ENCODE data around the gene PRDM10. TPM values are rescaled to one million over a fixed set of nuclear protein-coding genes. Genes with fewer than 3 reads are reported as not detected.
A peak's percentile ranks its signal among the peaks of the same experiment; 100 is the strongest.

The PRDM10 gene
- total RNA-seq, 2 donors from 2014 or later = 11.6 to 12.2 TPM

- no peak overlapping the region for H3K4me3 Mint-ChIP-seq
- peaks cover 3% of the 10 kb centered on the region for H3K4me1 Mint-ChIP-seq
- H3K27me3 Mint-ChIP-seq = no peaks in the 10 kb centered on the region
- ATAC-seq (no peak), DNase-seq (no peak)
- peaks cover 9% of the 10 kb centered on the region for H3K36me3 Mint-ChIP-seq (ENCODE audit: low read depth)
- H3K27ac Mint-ChIP-seq = no peak overlapping the region
- no peaks in the 10 kb centered on the region for H3K9me3 ChIP-seq (ENCODE audit: control insufficient read depth, low read length, poor library complexity, severe bottlenecking)
Measured at GRCh38 chr11:129945373-129945772, 57.3 kb downstream of the PRDM10 start.

- H3K4me3 Mint-ChIP-seq = no peak overlapping the region
- no peak overlapping the region for H3K27ac Mint-ChIP-seq
- DNase-seq (no peak), ATAC-seq (no peak)
- H3K36me3 Mint-ChIP-seq (ENCODE audit: low read depth) = peaks cover 9% of the 10 kb centered on the region
- H3K9me3 ChIP-seq (ENCODE audit: control insufficient read depth, low read length, poor library complexity, severe bottlenecking) = no peaks in the 10 kb centered on the region
- H3K27me3 Mint-ChIP-seq = no peaks in the 10 kb centered on the region
- peaks cover 3% of the 10 kb centered on the region for H3K4me1 Mint-ChIP-seq
Measured at GRCh38 chr11:129944696-129945095, 57.9 kb downstream of the PRDM10 start.

- H3K4me3 Mint-ChIP-seq = no peak overlapping the region
- DNase-seq (no peak), ATAC-seq (no peak)
- no peaks in the 10 kb centered on the region for H3K9me3 ChIP-seq (ENCODE audit: control insufficient read depth, low read length, poor library complexity, severe bottlenecking)
- H3K27me3 Mint-ChIP-seq = no peaks in the 10 kb centered on the region
- H3K36me3 Mint-ChIP-seq (ENCODE audit: low read depth) = peaks cover 13% of the 10 kb centered on the region
- H3K27ac Mint-ChIP-seq = no peak overlapping the region
- H3K4me1 Mint-ChIP-seq = peaks cover 5% of the 10 kb centered on the region
Measured at GRCh38 chr11:129943036-129943435, 59.6 kb downstream of the PRDM10 start.

GRCh38 chr11:129939510-129939909 lies 63.1 kb downstream of the PRDM10 start:
- H3K36me3 Mint-ChIP-seq (ENCODE audit: low read depth) = peaks cover 8% of the 10 kb centered on the region

GRCh38 chr11:129938764-129939163 lies 63.9 kb downstream of the PRDM10 start:
- Mint-ChIP-seq H3K4me3 (no peak overlapping the region), H3K36me3 (ENCODE audit: low read depth) (peaks cover 12% of the 10 kb centered on the region), H3K4me1 (peaks cover 7% of the 10 kb centered on the region), H3K27me3 (no peaks in the 10 kb centered on the region), H3K27ac (peak overlapping the region; percentile 10)
- ATAC-seq (no peak), DNase-seq (no peak)
- no peaks in the 10 kb centered on the region for H3K9me3 ChIP-seq (ENCODE audit: control insufficient read depth, low read length, poor library complexity, severe bottlenecking)

More at GRCh38 chr11:129939510-129939909, 63.1 kb downstream of the PRDM10 start:
- Mint-ChIP-seq H3K27ac (no peak overlapping the region), H3K27me3 (no peaks in the 10 kb centered on the region), H3K4me1 (peaks cover 5% of the 10 kb centered on the region), H3K4me3 (no peak overlapping the region)
- DNase-seq (no peak), ATAC-seq (no peak)
- H3K9me3 ChIP-seq (ENCODE audit: control insufficient read depth, low read length, poor library complexity, severe bottlenecking) = no peaks in the 10 kb centered on the region

- Mint-ChIP-seq H3K27me3 (no peaks in the 10 kb centered on the region), H3K27ac (peak overlapping the region; percentile 16), H3K36me3 (ENCODE audit: low read depth) (peaks cover 14% of the 10 kb centered on the region), H3K4me3 (no peak overlapping the region), H3K4me1 (peaks cover 7% of the 10 kb centered on the region)
- ATAC-seq (no peak), DNase-seq (no peak)
- H3K9me3 ChIP-seq (ENCODE audit: control insufficient read depth, low read length, poor library complexity, severe bottlenecking) = no peaks in the 10 kb centered on the region
Measured at GRCh38 chr11:129937592-129938238, 64.9 kb downstream of the PRDM10 start.

GRCh38 chr11:129935723-129936122 lies 66.9 kb downstream of the PRDM10 start:
- H3K9me3 ChIP-seq (ENCODE audit: control insufficient read depth, low read length, poor library complexity, severe bottlenecking) = no peaks in the 10 kb centered on the region
- H3K27ac Mint-ChIP-seq = peak overlapping the region; percentile 41
- H3K27me3 Mint-ChIP-seq = no peaks in the 10 kb centered on the region
- no peak for DNase-seq
- no peak for ATAC-seq
- peaks cover 7% of the 10 kb centered on the region for H3K4me1 Mint-ChIP-seq
- H3K4me3 Mint-ChIP-seq = no peak overlapping the region
- H3K36me3 Mint-ChIP-seq (ENCODE audit: low read depth) = peaks cover 12% of the 10 kb centered on the region

- peaks cover 12% of the 10 kb centered on the region for H3K36me3 Mint-ChIP-seq (ENCODE audit: low read depth)
- ATAC-seq (no peak), DNase-seq (no peak)
- peak overlapping the region; percentile 24 for H3K27ac Mint-ChIP-seq
- H3K4me1 Mint-ChIP-seq = peaks cover 5% of the 10 kb centered on the region
- no peak overlapping the region for H3K4me3 Mint-ChIP-seq
- no peaks in the 10 kb centered on the region for H3K27me3 Mint-ChIP-seq
- no peaks in the 10 kb centered on the region for H3K9me3 ChIP-seq (ENCODE audit: control insufficient read depth, low read length, poor library complexity, severe bottlenecking)
Measured at GRCh38 chr11:129933891-129934290, 68.7 kb downstream of the PRDM10 start.

GRCh38 chr11:129933262-129933661 lies 69.4 kb downstream of the PRDM10 start:
- peaks cover 10% of the 10 kb centered on the region for H3K36me3 Mint-ChIP-seq (ENCODE audit: low read depth)
- H3K4me3 Mint-ChIP-seq = no peak overlapping the region
- ATAC-seq (no peak), DNase-seq (no peak)
- H3K9me3 ChIP-seq (ENCODE audit: control insufficient read depth, low read length, poor library complexity, severe bottlenecking) = no peaks in the 10 kb centered on the region
- H3K27me3 Mint-ChIP-seq = no peaks in the 10 kb centered on the region
- no peak overlapping the region for H3K27ac Mint-ChIP-seq
- peaks cover 3% of the 10 kb centered on the region for H3K4me1 Mint-ChIP-seq

- no peaks in the 10 kb centered on the region for H3K27me3 Mint-ChIP-seq
- DNase-seq = no peak
- no peak for ATAC-seq
- peaks cover 2% of the 10 kb centered on the region for H3K4me1 Mint-ChIP-seq
- peaks cover 8% of the 10 kb centered on the region for H3K36me3 Mint-ChIP-seq (ENCODE audit: low read depth)
- H3K27ac Mint-ChIP-seq = no peak overlapping the region
- no peaks in the 10 kb centered on the region for H3K9me3 ChIP-seq (ENCODE audit: control insufficient read depth, low read length, poor library complexity, severe bottlenecking)
- H3K4me3 Mint-ChIP-seq = no peak overlapping the region
Measured at GRCh38 chr11:129932381-129933067, 70.1 kb downstream of the PRDM10 start.

GRCh38 chr11:129930743-129931142 lies 71.9 kb downstream of the PRDM10 start:
- no peak overlapping the region for H3K27ac Mint-ChIP-seq
- H3K4me1 Mint-ChIP-seq = peaks cover 2% of the 10 kb centered on the region
- no peak for DNase-seq
- H3K36me3 Mint-ChIP-seq (ENCODE audit: low read depth) = peaks cover 8% of the 10 kb centered on the region
- ATAC-seq = no peak
- no peaks in the 10 kb centered on the region for H3K27me3 Mint-ChIP-seq
- H3K9me3 ChIP-seq (ENCODE audit: control insufficient read depth, low read length, poor library complexity, severe bottlenecking) = no peaks in the 10 kb centered on the region
- H3K4me3 Mint-ChIP-seq = no peak overlapping the region

GRCh38 chr11:129930296-129930695 lies 72.3 kb downstream of the PRDM10 start:
- ATAC-seq = no peak
- H3K9me3 ChIP-seq (ENCODE audit: control insufficient read depth, low read length, poor library complexity, severe bottlenecking) = no peaks in the 10 kb centered on the region
- Mint-ChIP-seq H3K36me3 (ENCODE audit: low read depth) (peaks cover 8% of the 10 kb centered on the region), H3K27me3 (no peaks in the 10 kb centered on the region), H3K4me3 (no peak overlapping the region), H3K4me1 (peaks cover 2% of the 10 kb centered on the region), H3K27ac (no peak overlapping the region)
- no peak for DNase-seq

GRCh38 chr11:129929721-129930120 lies 72.9 kb downstream of the PRDM10 start:
- DNase-seq (no peak), ATAC-seq (no peak)
- no peaks in the 10 kb centered on the region for H3K9me3 ChIP-seq (ENCODE audit: control insufficient read depth, low read length, poor library complexity, severe bottlenecking)
- Mint-ChIP-seq H3K27ac (no peak overlapping the region), H3K36me3 (ENCODE audit: low read depth) (peaks cover 8% of the 10 kb centered on the region), H3K4me1 (peaks cover 2% of the 10 kb centered on the region), H3K4me3 (no peak overlapping the region), H3K27me3 (no peaks in the 10 kb centered on the region)
